DOHH2 (cell line): ENCODE results near the gene UAP1L1.
A peak's percentile ranks its signal among the peaks of the same experiment; 100 is the strongest.

Source experiments
- H3F3A ChIP-seq: fragments of 200-600 bp; sonication (generic), shearing (Covaris generic); 2 replicates; pipeline ENCODE4 v1.6.0; 2016; ENCODE audit warnings: antibody characterized with exemption, mild to moderate bottlenecking; ENCODE audit not compliant: control insufficient read depth, insufficient read depth
- H3K27ac ChIP-seq: fragments of 200-600 bp; sonication (generic); 2 replicates; pipeline ENCODE4 v1.5.1; 2014; ENCODE audit warnings: low read depth, mild to moderate bottlenecking, low read length, moderate library complexity
- H3K27me3 ChIP-seq: fragments of 200-600 bp; sonication (generic); 2 replicates; pipeline ENCODE4 v1.6.1; 2014; ENCODE audit warnings: mild to moderate bottlenecking, low read length, mixed read lengths; ENCODE audit not compliant: control insufficient read depth
- H3K36me3 ChIP-seq: fragments of 200-600 bp; sonication (generic); 2 replicates; pipeline ENCODE4 v1.6.1; 2014; ENCODE audit warnings: mild to moderate bottlenecking, low read length, moderate library complexity, mixed read lengths; ENCODE audit not compliant: control insufficient read depth
- H3K4me1 ChIP-seq: fragments of 200-600 bp; sonication (generic); 2 replicates; pipeline ENCODE4 v1.6.1; 2014; ENCODE audit warnings: mild to moderate bottlenecking, low read length, mixed read lengths; ENCODE audit not compliant: control insufficient read depth
- H3K4me2 ChIP-seq: fragments of 200-600 bp; sonication (generic); 2 replicates; pipeline ENCODE4 v1.6.0; 2014; ENCODE audit warnings: mild to moderate bottlenecking, low read length, moderate library complexity
- H3K4me3 ChIP-seq: fragments of 200-600 bp; sonication (generic); 2 replicates; pipeline ENCODE4 v1.5.1; 2014; ENCODE audit warnings: mild to moderate bottlenecking, low read length, mixed read lengths
- H3K79me2 ChIP-seq: fragments of 200-600 bp; sonication (generic); 2 replicates; pipeline ENCODE4 v1.6.1; 2014; ENCODE audit warnings: mild to moderate bottlenecking, low read length, mixed read lengths; ENCODE audit not compliant: control insufficient read depth
- H3K9me2 ChIP-seq: fragments of 200-600 bp; sonication (generic); replicated peaks from 2 replicates; pipeline ENCODE4 v1.6.1; 2014; ENCODE audit warnings: mild to moderate bottlenecking, low read length, mixed read lengths; ENCODE audit not compliant: control insufficient read depth
- H3K9me3 ChIP-seq: fragments of 200-600 bp; sonication (generic); 2 replicates; pipeline ENCODE4 v1.6.1; 2014; ENCODE audit warnings: antibody characterized with exemption, low read length, mixed read lengths; ENCODE audit not compliant: control insufficient read depth, insufficient read depth
- H4K20me1 ChIP-seq: fragments of 200-600 bp; sonication (generic); 2 replicates; pipeline ENCODE4 v1.6.0; 2014; ENCODE audit warnings: low read depth, mild to moderate bottlenecking, antibody characterized with exemption, low read length, moderate library complexity; ENCODE audit not compliant: control insufficient read depth, insufficient read depth
- CTCF ChIP-seq: fragments of 200-600 bp; sonication (generic); IDR thresholded peaks from one replicate; pipeline ENCODE4 v1.5.1; 2014; ENCODE audit warnings: antibody characterized with exemption, mild to moderate bottlenecking, low read depth, low read length; ENCODE audit not compliant: poor library complexity, severe bottlenecking
- EZH2phosphoT487 ChIP-seq: fragments of 200-600 bp; sonication (generic); IDR thresholded peaks from 2 replicates; pipeline ENCODE4 v1.6.1; 2017; ENCODE audit warnings: borderline replicate concordance, mild to moderate bottlenecking, antibody characterized with exemption, low read length, moderate library complexity, mixed read lengths

Gene UAP1L1

GRCh38 chr9:137029058-137029936 is 48.0 kb upstream of the UAP1L1 start:
- H3K9me3 ChIP-seq = no peaks in the 10 kb centered on the region
- H3K4me3 ChIP-seq = peak overlapping the region; percentile 77
- H3K9me2 ChIP-seq = no peaks in the 10 kb centered on the region
- 0 out of 2 replicates have a peak, but pooled peaks cover 3% of the 10 kb centered on the region for H4K20me1 ChIP-seq
- peak; percentile 93 for TF ChIP-seq CTCF
- no peak for TF ChIP-seq EZH2phosphoT487
- no peaks in the 10 kb centered on the region for H3K36me3 ChIP-seq
- H3K27ac ChIP-seq = no peak overlapping the region
- H3F3A ChIP-seq = no peaks in the 10 kb centered on the region
- no peaks in the 10 kb centered on the region for H3K79me2 ChIP-seq
- peak overlapping the region; percentile 97 for H3K4me2 ChIP-seq
- peaks cover 55% of the 10 kb centered on the region for H3K4me1 ChIP-seq
- H3K27me3 ChIP-seq = peaks cover 59% of the 10 kb centered on the region

- no peak overlapping the region for H3K4me3 ChIP-seq
- no peaks in the 10 kb centered on the region for H3K36me3 ChIP-seq
- no peaks in the 10 kb centered on the region for H3K9me2 ChIP-seq
- TF ChIP-seq CTCF = no peak
- no peak for TF ChIP-seq EZH2phosphoT487
- peaks cover 66% of the 10 kb centered on the region for H3K27me3 ChIP-seq
- H3K4me1 ChIP-seq = peaks cover 61% of the 10 kb centered on the region
- no peak overlapping the region for H3K4me2 ChIP-seq
- no peaks in the 10 kb centered on the region for H3K9me3 ChIP-seq
- 0 out of 2 replicates have a peak, but pooled peaks cover 3% of the 10 kb centered on the region for H4K20me1 ChIP-seq
- H3K79me2 ChIP-seq = no peaks in the 10 kb centered on the region
- no peaks in the 10 kb centered on the region for H3F3A ChIP-seq
- no peak overlapping the region for H3K27ac ChIP-seq
Observed at GRCh38 chr9:137030006-137030405, 47.3 kb upstream of the UAP1L1 start.

GRCh38 chr9:137030538-137031527 is 46.5 kb upstream of the UAP1L1 start:
- Histone ChIP-seq H3K27ac (no peak overlapping the region), H3K4me3 (no peak overlapping the region), H3K36me3 (no peaks in the 10 kb centered on the region), H3K4me2 (no peak overlapping the region), H3K9me2 (no peaks in the 10 kb centered on the region), H4K20me1 (0 out of 2 replicates have a peak, but pooled peaks cover 3% of the 10 kb centered on the region), H3F3A (no peaks in the 10 kb centered on the region), H3K27me3 (peaks cover 68% of the 10 kb centered on the region), H3K4me1 (peaks cover 56% of the 10 kb centered on the region), H3K79me2 (no peaks in the 10 kb centered on the region), H3K9me3 (no peaks in the 10 kb centered on the region)
- peak; percentile 47; the same call in 1 of the 2 replicates for TF ChIP-seq EZH2phosphoT487
- TF ChIP-seq CTCF = no peak
